Neural cell (in vitro differentiated cells): ENCODE measurements around the gene ASF1B. TPM values are rescaled to one million over a fixed set of nuclear protein-coding genes. Genes with fewer than 3 reads are reported as not detected.

Source experiments
- H2AFZ ChIP-seq: fragments of 200-600, 300-800 bp; sonication (generic), shearing (Covaris generic); 2 replicates; pipeline ENCODE4 v1.6.0; 2014; ENCODE audit warnings: low read depth, mild to moderate bottlenecking, antibody characterized with exemption, low read length, moderate library complexity
- H3F3A ChIP-seq: fragments of 200-600 bp; shearing (Covaris generic); 2 replicates; pipeline ENCODE4 v1.6.1; 2016; ENCODE audit warnings: mild to moderate bottlenecking, moderate library complexity, mixed read lengths, antibody characterized with exemption, low read length; ENCODE audit not compliant: insufficient read depth, poor library complexity, severe bottlenecking
- H3K27ac ChIP-seq: fragments of 200-600, 300-800 bp; sonication (generic), shearing (Covaris generic); 2 replicates; pipeline ENCODE4 v1.5.1; 2014; ENCODE audit warnings: mild to moderate bottlenecking, low read length, moderate library complexity
- H3K27me3 ChIP-seq: fragments of 300-800, 200-600 bp; sonication (generic), shearing (Covaris generic); 2 replicates; pipeline ENCODE4 v1.6.0; 2014; ENCODE audit warnings: mild to moderate bottlenecking, low read depth, low read length, moderate library complexity; ENCODE audit not compliant: insufficient read depth
- H3K36me3 ChIP-seq: fragments of 300-800, 200-600 bp; sonication (generic), shearing (Covaris generic); 2 replicates; pipeline ENCODE4 v1.5.1; 2014; ENCODE audit warnings: mild to moderate bottlenecking, antibody characterized with exemption, low read length, moderate library complexity; ENCODE audit not compliant: insufficient read depth
- H3K4me2 ChIP-seq: fragments of 300-800, 200-600 bp; sonication (generic), shearing (Covaris generic); 2 replicates; pipeline ENCODE4 v1.6.0; 2014; ENCODE audit warnings: mild to moderate bottlenecking, low read length
- H3K4me3 ChIP-seq: fragments of 300-800, 200-600 bp; sonication (generic), shearing (Covaris generic); 2 replicates; pipeline ENCODE4 v1.5.1; 2014; ENCODE audit warnings: mild to moderate bottlenecking, low read length, moderate library complexity
- H3K79me2 ChIP-seq: fragments of 200-600 bp; shearing (Covaris generic); replicated peaks from 2 replicates; pipeline ENCODE4 v1.6.0; 2014; ENCODE audit warnings: mild to moderate bottlenecking, low read length, moderate library complexity; ENCODE audit not compliant: insufficient read depth
- H3K9ac ChIP-seq: fragments of 300-800, 200-600 bp; sonication (generic), shearing (Covaris generic); 2 replicates; pipeline ENCODE4 v1.6.1; 2016; ENCODE audit warnings: mild to moderate bottlenecking, low read length, mixed read lengths
- H3K9me2 ChIP-seq: fragments of 200-600 bp; shearing (Covaris generic); 2 replicates; pipeline ENCODE4 v1.6.1; 2016; ENCODE audit warnings: mild to moderate bottlenecking, low read length, mixed read lengths; ENCODE audit not compliant: insufficient read depth
- H3K9me3 ChIP-seq: fragments of 200-600, 300-800 bp; sonication (generic), shearing (Covaris generic); 2 replicates; pipeline ENCODE4 v1.6.1; 2016; ENCODE audit warnings: mild to moderate bottlenecking, mixed run types, low read length, moderate library complexity, mixed read lengths
- H4K20me1 ChIP-seq: fragments of 200-600 bp; shearing (Covaris generic); 2 replicates; pipeline ENCODE4 v1.6.1; 2016; ENCODE audit warnings: mild to moderate bottlenecking, mixed run types; ENCODE audit not compliant: insufficient read depth
- CTCF ChIP-seq: fragments of 450-650 bp; IDR thresholded peaks from 2 replicates; pipeline ENCODE4 v1.5.1; 2014; ENCODE audit warnings: antibody characterized with exemption, mild to moderate bottlenecking, moderate library complexity; ENCODE audit not compliant: poor library complexity, severe bottlenecking
- EP300 ChIP-seq: fragments of 450-650 bp; conservative IDR thresholded peaks from 2 replicates; pipeline ENCODE4 v1.6.1; 2014; ENCODE audit warnings: antibody characterized with exemption, mild to moderate bottlenecking, moderate library complexity; ENCODE audit not compliant: poor library complexity, severe bottlenecking
- MXI1 ChIP-seq: fragments of 450-650 bp; conservative IDR thresholded peaks from 2 replicates; pipeline ENCODE4 v1.6.1; 2014; ENCODE audit warnings: antibody characterized with exemption, mild to moderate bottlenecking; ENCODE audit not compliant: poor library complexity, severe bottlenecking
- POLR2AphosphoS5 ChIP-seq: IDR thresholded peaks from 2 replicates; pipeline ENCODE4 v1.6.1; 2012
- RAD21 ChIP-seq: fragments of 450-650 bp; conservative IDR thresholded peaks from 2 replicates; pipeline ENCODE4 v1.6.1; 2014; ENCODE audit warnings: antibody characterized with exemption, mild to moderate bottlenecking, moderate library complexity
- REST ChIP-seq: IDR thresholded peaks from 2 replicates; pipeline ENCODE4 v1.6.1; 2012; ENCODE audit warnings: borderline replicate concordance
- SMC3 ChIP-seq: fragments of 450-650 bp; conservative IDR thresholded peaks from 2 replicates; pipeline ENCODE4 v1.6.1; 2014; ENCODE audit warnings: antibody characterized with exemption, mild to moderate bottlenecking, moderate library complexity; ENCODE audit not compliant: poor library complexity
- TAF1 ChIP-seq: IDR thresholded peaks from 2 replicates; pipeline ENCODE4 v1.6.1; 2012; ENCODE audit warnings: low read depth
- polyA plus RNA-seq: library from polyadenylated mRNA; depleted of rRNA; stranded (reverse); fragments of >200 nt; gene quantifications from 2 replicates; pipeline ENCODE4 v1.2.3, GENCODE V29; 2014

ASF1B gene
- polyA plus RNA-seq, 1 donor from 2014 or later = 0.32 TPM

GRCh38 chr19:14168259-14168972, 32.0 kb upstream of the ASF1B start:
- H3K9me3 ChIP-seq = no peaks in the 10 kb centered on the region
- H3K4me3 ChIP-seq = no peak overlapping the region
- no peaks in the 10 kb centered on the region for H3K9me2 ChIP-seq
- no peaks in the 10 kb centered on the region for H3F3A ChIP-seq
- H3K4me2 ChIP-seq = no peak overlapping the region
- TF ChIP-seq TAF1 (no peak), EP300 (no peak), SMC3 (no peak), MXI1 (no peak), REST (no peak), RAD21 (no peak)
- H3K9ac ChIP-seq = no peak overlapping the region
- H4K20me1 ChIP-seq = no peaks in the 10 kb centered on the region
- H2AFZ ChIP-seq = no peak overlapping the region
- H3K27ac ChIP-seq = no peak overlapping the region
- H3K79me2 ChIP-seq = no peaks in the 10 kb centered on the region
- peaks cover 8% of the 10 kb centered on the region for H3K36me3 ChIP-seq
- H3K27me3 ChIP-seq = no peaks in the 10 kb centered on the region

GRCh38 chr19:14167576-14168138, 31.3 kb upstream of the ASF1B start:
- no peaks in the 10 kb centered on the region for H3K27me3 ChIP-seq
- H3K27ac ChIP-seq = no peak overlapping the region
- H3F3A ChIP-seq = no peaks in the 10 kb centered on the region
- H3K36me3 ChIP-seq = peaks cover 8% of the 10 kb centered on the region
- H3K9me3 ChIP-seq = no peaks in the 10 kb centered on the region
- H3K9me2 ChIP-seq = no peaks in the 10 kb centered on the region
- no peak overlapping the region for H3K9ac ChIP-seq
- no peak overlapping the region for H3K4me3 ChIP-seq
- TF ChIP-seq REST (no peak), CTCF (no peak), POLR2AphosphoS5 (no peak), TAF1 (no peak), MXI1 (no peak), SMC3 (no peak), RAD21 (no peak)
- no peaks in the 10 kb centered on the region for H3K79me2 ChIP-seq
- H2AFZ ChIP-seq = no peak overlapping the region
- no peaks in the 10 kb centered on the region for H4K20me1 ChIP-seq
- no peak overlapping the region for H3K4me2 ChIP-seq
